ENCODE results near the gene BRCA1.
"Not testable (repeated sequence)": the region's sequence is repeated elsewhere in the genome, so short reads cannot be mapped to it uniquely, and the experiment has no call there.

Gene BRCA1

GRCh38 chr17:43069368-43069898, 55.7 kb downstream of the BRCA1 start:
- no peak for DNase-seq (ENCODE audit: low read depth in 2 of 2)

DNA sequence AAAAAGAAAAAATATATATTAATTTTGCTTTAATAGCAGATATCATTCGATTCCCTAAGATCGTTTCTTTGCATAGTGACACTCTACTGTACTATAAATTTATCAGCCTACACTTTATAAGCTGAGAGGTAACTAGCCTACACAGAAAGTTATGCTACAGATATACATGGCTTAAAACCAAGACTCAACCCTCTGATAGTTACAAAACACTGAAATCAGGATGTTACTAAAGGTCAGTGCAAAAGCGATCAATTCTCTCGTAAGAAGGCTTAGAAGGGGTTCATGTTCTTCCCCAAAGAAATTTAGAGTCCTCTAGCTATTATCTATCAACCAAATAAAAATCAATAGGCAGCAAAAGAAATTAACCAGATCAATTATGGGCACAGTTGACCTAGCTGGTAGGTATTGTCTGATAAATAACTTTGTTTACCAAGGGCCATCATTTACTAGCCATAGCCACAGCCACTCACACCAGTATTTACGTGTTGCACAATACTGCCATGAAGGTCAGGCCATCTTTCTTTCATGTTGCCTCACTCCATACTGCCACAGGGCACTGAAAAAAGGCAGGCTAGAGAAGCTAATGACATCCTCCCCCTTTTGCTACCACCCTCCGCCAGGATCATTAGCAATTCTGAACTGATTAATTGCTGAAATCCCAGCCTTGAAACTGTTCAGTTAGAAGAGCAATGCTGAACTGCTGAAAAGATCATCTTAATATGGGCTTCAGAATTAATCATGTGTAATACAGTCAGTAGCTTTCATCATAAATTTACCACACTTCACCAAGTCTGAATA, 56.4 kb downstream of the BRCA1 start:
- DNase-seq (ENCODE audit: low read depth in 2 of 2) = no peak

GRCh38 chr17:43062984-43063638, 62.1 kb downstream of the BRCA1 start:
- no peak for DNase-seq (ENCODE audit: low read depth in 2 of 2)

DNA sequence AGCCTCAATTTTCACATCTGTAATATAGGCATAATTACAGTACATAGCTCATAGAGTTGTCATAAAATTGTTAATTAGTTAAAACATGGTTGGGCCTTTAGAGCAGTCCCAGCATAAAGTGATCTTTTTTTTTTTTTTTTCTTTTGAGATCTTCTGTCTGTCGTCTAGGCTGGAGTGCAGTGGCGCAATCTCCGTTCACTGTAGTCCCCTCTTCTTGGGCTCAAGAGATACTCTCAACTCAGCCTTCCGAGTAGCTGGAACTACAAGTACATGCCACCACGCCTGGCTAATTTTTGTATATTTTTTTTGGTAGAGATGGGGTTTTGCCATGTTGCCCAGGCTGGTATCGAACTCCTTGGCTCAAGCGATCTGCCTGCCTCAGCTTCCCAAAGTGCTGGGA, 69.1 kb downstream of the BRCA1 start:
- DNase-seq (ENCODE audit: low read depth in 2 of 2) = no peak

- DNase-seq (ENCODE audit: low read depth in 2 of 2) = not testable (repeated sequence)
Observed at GRCh38 chr17:43053008-43053407, 72.2 kb downstream of the BRCA1 start.

- no peak for DNase-seq (ENCODE audit: low read depth in 2 of 2)
Observed at GRCh38 chr17:43051969-43052368, 73.2 kb downstream of the BRCA1 start.

GRCh38 chr17:43044024-43044423, 81.1 kb downstream of the BRCA1 start:
- no peak for DNase-seq (ENCODE audit: low read depth in 2 of 2)

GRCh38 chr17:43043307-43043706, 81.9 kb downstream of the BRCA1 start:
- DNase-seq (ENCODE audit: low read depth in 2 of 2) = no peak

GRCh38 chr17:43042025-43042628, 83.0 kb downstream of the BRCA1 start:
- no peak for DNase-seq (ENCODE audit: low read depth in 2 of 2)

DNA sequence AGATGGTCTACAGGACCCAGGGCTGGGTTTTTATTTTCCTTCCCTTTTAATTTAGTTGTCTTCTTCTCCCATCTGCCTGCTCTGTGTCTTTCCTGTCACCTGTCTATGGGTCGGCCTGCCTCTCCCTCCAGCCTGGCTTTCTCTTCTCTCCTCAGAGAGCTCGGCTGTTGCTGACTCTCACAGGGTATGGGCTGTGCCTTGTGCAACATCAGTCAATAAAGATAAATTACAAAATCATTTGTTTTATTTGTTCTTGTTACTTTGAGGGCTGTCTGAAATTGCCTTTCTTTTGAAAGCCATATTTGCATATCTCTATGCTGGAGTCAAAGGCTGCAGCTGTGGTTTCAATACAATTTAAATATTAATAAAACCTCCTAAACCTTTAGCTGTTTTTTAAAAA, 84.5 kb downstream of the BRCA1 start:
- no peak for DNase-seq (ENCODE audit: low read depth in 2 of 2)

- DNase-seq (ENCODE audit: low read depth in 2 of 2) = no peak
Observed at GRCh38 chr17:43039646-43040045, 85.5 kb downstream of the BRCA1 start.

GRCh38 chr17:43034894-43035293, 90.3 kb downstream of the BRCA1 start:
- no peak for DNase-seq (ENCODE audit: low read depth in 2 of 2)

- DNase-seq (ENCODE audit: low read depth in 2 of 2) = no peak
Observed at GRCh38 chr17:43033948-43034881, 90.9 kb downstream of the BRCA1 start.

GRCh38 chr17:43031666-43032065, 93.5 kb downstream of the BRCA1 start:
- no peak for DNase-seq (ENCODE audit: low read depth in 2 of 2)

GRCh38 chr17:43030137-43030767, 94.9 kb downstream of the BRCA1 start:
- no peak for DNase-seq (ENCODE audit: low read depth in 2 of 2)

DNA sequence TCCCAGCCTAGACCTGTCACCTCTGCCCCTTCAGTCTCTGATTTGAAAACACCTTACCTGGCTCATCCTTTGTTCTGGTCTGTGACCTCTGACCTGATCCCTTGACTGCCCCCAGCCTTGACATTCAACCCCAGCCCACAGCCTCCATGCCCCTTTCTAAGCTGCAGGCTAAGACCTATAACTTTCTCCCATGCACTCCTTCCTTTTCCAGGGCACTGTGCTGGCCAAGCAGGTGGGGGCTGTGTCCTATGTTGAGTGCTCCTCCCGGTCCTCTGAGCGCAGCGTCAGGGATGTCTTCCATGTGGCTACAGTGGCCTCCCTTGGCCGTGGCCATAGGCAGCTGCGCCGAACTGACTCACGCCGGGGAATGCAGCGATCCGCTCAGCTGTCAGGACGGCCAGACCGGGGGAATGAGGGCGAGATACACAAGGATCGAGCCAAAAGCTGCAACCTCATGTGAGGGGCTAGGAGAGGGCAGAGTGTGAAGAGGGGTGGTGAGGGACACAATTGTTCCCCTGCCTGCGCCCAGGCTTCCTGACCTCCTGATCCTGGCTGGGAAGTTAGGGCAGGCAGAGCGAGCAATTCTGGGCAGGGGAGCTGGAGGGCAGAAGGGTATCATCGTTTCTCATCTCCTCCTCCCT, 96.8 kb downstream of the BRCA1 start:
- no peak for DNase-seq (ENCODE audit: low read depth in 2 of 2)

- no peak for DNase-seq (ENCODE audit: low read depth in 2 of 2)
Observed at GRCh38 chr17:43027091-43028032, 97.8 kb downstream of the BRCA1 start.

GRCh38 chr17:43026595-43026994, 98.6 kb downstream of the BRCA1 start:
- no peak for DNase-seq (ENCODE audit: low read depth in 2 of 2)

DNA sequence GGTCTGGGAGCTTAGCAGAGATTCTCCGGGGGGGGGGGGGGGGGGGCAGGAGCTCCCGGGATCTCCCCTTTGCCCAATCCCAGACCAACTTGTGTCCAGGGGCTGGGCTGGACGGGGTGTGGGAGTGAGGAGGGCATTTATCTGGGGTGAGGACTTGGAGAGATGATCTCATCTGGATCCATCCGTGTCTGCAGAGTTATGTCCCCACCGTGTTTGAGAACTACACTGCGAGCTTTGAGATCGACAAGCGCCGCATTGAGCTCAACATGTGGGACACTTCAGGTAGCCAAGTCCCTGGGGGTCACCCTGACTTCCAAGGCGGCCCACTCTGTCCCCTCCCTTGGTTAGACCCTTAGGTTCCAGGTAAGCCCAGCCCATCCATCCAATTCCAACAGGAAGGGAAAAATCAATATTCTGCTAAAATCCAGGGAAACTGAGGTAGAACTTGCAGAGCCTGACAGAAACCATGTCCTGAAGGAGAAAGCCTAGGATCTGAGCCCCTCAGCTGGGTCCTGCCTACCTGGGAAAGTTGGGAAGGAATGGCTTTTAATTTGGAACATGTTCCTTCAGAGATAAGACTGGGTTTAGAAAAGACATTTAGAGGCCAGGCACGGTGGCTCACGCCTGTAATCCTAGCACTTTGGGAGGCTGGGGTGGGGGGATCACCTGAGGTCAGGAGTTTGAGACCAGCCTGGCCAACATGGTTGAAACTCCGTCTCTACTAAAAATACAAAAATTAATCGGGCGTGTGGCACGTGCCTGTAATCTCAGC, 99.2 kb downstream of the BRCA1 start:
- no peak for DNase-seq (ENCODE audit: low read depth in 2 of 2)

Measured in fibroblast of skin of left quadriceps (primary cell).